Esophagus muscularis mucosa (tissue), 3 donors: Measurements from ENCODE around the gene THNSL1.

ENCODE experiments used
- POLR2A ChIP-seq: fragments of 450-650 bp; IDR thresholded peaks from one replicate; pipeline ENCODE4 v1.6.1; 2017; ENCODE audit warnings: antibody characterized with exemption, moderate library complexity, mild to moderate bottlenecking, low read depth
- TF ChIP-seq, protein P1 (sequence below), 3 experiments: fragments of 200-600 bp in 2 of 3; fragments of 450-650 bp in 1 of 3; sonication (generic) in 2 of 3; IDR thresholded peaks; one replicate each; pipeline ENCODE4 v1.5.1; 2017 to 2019; ENCODE audit warnings: antibody characterized with exemption in 3 of 3, mild to moderate bottlenecking in 2 of 3, moderate library complexity in 1 of 3

DNA sequence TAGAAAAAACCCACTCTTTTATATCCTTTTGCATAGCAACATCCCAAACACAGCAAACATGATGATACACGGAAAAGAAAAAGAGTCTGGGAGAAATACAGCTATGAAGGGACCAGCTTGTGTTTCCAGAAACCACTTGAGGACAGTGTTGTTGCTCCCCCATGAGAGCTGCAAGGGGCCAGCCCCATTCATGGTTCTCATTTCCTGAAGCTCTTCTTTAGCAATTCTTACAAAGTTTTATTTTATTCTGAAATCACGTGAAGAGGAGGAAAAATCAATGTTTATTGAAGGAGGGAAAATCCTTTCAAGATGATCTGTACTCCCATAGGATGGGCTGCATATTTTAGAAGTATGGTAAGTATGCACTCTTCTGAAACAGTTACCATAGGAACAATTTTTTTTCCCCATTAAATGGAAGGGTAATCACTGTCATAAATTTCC lies 46.6 kb upstream of the THNSL1 start:
- TF ChIP-seq, protein P1, sequence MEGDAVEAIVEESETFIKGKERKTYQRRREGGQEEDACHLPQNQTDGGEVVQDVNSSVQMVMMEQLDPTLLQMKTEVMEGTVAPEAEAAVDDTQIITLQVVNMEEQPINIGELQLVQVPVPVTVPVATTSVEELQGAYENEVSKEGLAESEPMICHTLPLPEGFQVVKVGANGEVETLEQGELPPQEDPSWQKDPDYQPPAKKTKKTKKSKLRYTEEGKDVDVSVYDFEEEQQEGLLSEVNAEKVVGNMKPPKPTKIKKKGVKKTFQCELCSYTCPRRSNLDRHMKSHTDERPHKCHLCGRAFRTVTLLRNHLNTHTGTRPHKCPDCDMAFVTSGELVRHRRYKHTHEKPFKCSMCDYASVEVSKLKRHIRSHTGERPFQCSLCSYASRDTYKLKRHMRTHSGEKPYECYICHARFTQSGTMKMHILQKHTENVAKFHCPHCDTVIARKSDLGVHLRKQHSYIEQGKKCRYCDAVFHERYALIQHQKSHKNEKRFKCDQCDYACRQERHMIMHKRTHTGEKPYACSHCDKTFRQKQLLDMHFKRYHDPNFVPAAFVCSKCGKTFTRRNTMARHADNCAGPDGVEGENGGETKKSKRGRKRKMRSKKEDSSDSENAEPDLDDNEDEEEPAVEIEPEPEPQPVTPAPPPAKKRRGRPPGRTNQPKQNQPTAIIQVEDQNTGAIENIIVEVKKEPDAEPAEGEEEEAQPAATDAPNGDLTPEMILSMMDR (IDR thresholded peaks at IDR 0.05) = no peak
- no peak for TF ChIP-seq POLR2A
